ENCODE data around the gene KCNK4. TPM values are rescaled to one million over a fixed set of nuclear protein-coding genes. Genes with fewer than 3 reads are reported as not detected.

The KCNK4 gene
- total and polyA plus RNA-seq, 2 of the 13 experiments (the other 11 are each of a cell fraction or from before 2014, with no cell fraction given): not detected

- no peak for TF ChIP-seq ZHX1 (CRISPR knock-in tag; IDR thresholded peaks at IDR 0.05; ENCODE audit: low read depth)
- no peak for TF ChIP-seq CEBPB (IDR thresholded peaks at IDR 0.05; ENCODE audit: borderline replicate concordance, low read depth, low read length)
- TF ChIP-seq GZF1 (CRISPR knock-in tag; IDR thresholded peaks at IDR 0.05): no peak
- no peak; the same call in 1 of the 2 replicates for TF ChIP-seq MYNN (CRISPR knock-in tag; IDR thresholded peaks at IDR 0.05; ENCODE audit: low read depth)
- no peak for TF ChIP-seq ZBTB2 (CRISPR knock-in tag; IDR thresholded peaks at IDR 0.05; ENCODE audit: low read depth)
- no peak for TF ChIP-seq NONO (IDR thresholded peaks at IDR 0.05)
- TF ChIP-seq NONO (CRISPR knock-in tag; conservative IDR thresholded peaks at IDR 0.05): no peak
- TF ChIP-seq ZNF891 (CRISPR knock-in tag; IDR thresholded peaks at IDR 0.05): no peak
- no peak; the same call in 1 of the 2 replicates for TF ChIP-seq ZNF558 (CRISPR knock-in tag; IDR thresholded peaks at IDR 0.05; ENCODE audit: borderline replicate concordance)
- TF ChIP-seq NFKB2 (CRISPR knock-in tag; IDR thresholded peaks at IDR 0.05; ENCODE audit: borderline replicate concordance): no peak
- no peak for TF ChIP-seq CERS6 (CRISPR knock-in tag; IDR thresholded peaks at IDR 0.05)
- peak; percentile 25; the same call in 1 of the 2 replicates for TF ChIP-seq GATAD1 (CRISPR knock-in tag; IDR thresholded peaks at IDR 0.05)
- no peak for TF ChIP-seq ZNF18 (CRISPR knock-in tag; IDR thresholded peaks at IDR 0.05; ENCODE audit: insufficient replicate concordance)
- no peak for TF ChIP-seq ZNF580 (CRISPR knock-in tag; IDR thresholded peaks at IDR 0.05; ENCODE audit: borderline replicate concordance, low read depth)
- TF ChIP-seq ZFP1 (CRISPR knock-in tag; IDR thresholded peaks at IDR 0.05): no peak
- no peak for TF ChIP-seq ATF7 (IDR thresholded peaks at IDR 0.05)
- TF ChIP-seq ATF7 (CRISPR knock-in tag; IDR thresholded peaks at IDR 0.05): no peak
- no peak for TF ChIP-seq ZNF280D (CRISPR knock-in tag; IDR thresholded peaks at IDR 0.05)
These were observed 6.8 kb upstream of the KCNK4 start, which contains the start of gene BAD (continued) for GRCh38 chr11:64284048-64284961.

Data from HepG2 (cell line).